Loucy (cell line): ENCODE results near the gene NCF2.
A peak's percentile ranks its signal among the peaks of the same experiment; 100 is the strongest.

Source experiments
- H2AFZ ChIP-seq: fragments of 200-600 bp; sonication (generic); 2 replicates; pipeline ENCODE4 v1.6.0; 2016; ENCODE audit warnings: antibody characterized with exemption, mild to moderate bottlenecking, low read length, moderate library complexity
- H3F3A ChIP-seq: fragments of 200-600 bp; 2 replicates; pipeline ENCODE4 v1.6.0; 2016; ENCODE audit warnings: antibody characterized with exemption, low read depth, mild to moderate bottlenecking
- H3K27me3 ChIP-seq: fragments of 200-600 bp; sonication (generic); 2 replicates; pipeline ENCODE4 v1.6.1; 2014; ENCODE audit warnings: low read length, mild to moderate bottlenecking; ENCODE audit not compliant: insufficient read depth, poor library complexity, severe bottlenecking
- H3K36me3 ChIP-seq: fragments of 200-600 bp; sonication (generic); 2 replicates; pipeline ENCODE4 v1.6.1; 2016; ENCODE audit warnings: low read length; ENCODE audit not compliant: insufficient read depth
- H3K4me1 ChIP-seq: fragments of 200-600 bp; sonication (generic); 2 replicates; pipeline ENCODE4 v1.5.1; 2014; ENCODE audit warnings: low read length, mild to moderate bottlenecking; ENCODE audit not compliant: insufficient read depth, poor library complexity, severe bottlenecking
- H3K4me2 ChIP-seq: fragments of 200-600 bp; sonication (generic); 2 replicates; pipeline ENCODE4 v1.6.0; 2014; ENCODE audit warnings: antibody characterized with exemption, low read length, low read depth, mild to moderate bottlenecking; ENCODE audit not compliant: poor library complexity, severe bottlenecking
- H3K4me3 ChIP-seq: fragments of 200-600 bp; sonication (generic); 2 replicates; pipeline ENCODE4 v1.5.1; 2014; ENCODE audit warnings: low read length, mild to moderate bottlenecking, mixed read lengths; ENCODE audit not compliant: poor library complexity, severe bottlenecking
- H3K79me2 ChIP-seq: fragments of 200-600 bp; sonication (generic); 2 replicates; pipeline ENCODE4 v1.6.1; 2014; ENCODE audit warnings: low read length; ENCODE audit not compliant: insufficient read depth
- H3K9ac ChIP-seq: fragments of 200-600 bp; sonication (generic); 2 replicates; pipeline ENCODE4 v1.6.0; 2014; ENCODE audit warnings: mild to moderate bottlenecking, low read depth, low read length, moderate library complexity; ENCODE audit not compliant: poor library complexity, severe bottlenecking
- H3K9me2 ChIP-seq: fragments of 200-600 bp; sonication (generic); replicated peaks from 2 replicates; pipeline ENCODE4 v1.6.1; 2016; ENCODE audit warnings: low read depth, low read length, mixed read lengths
- H3K9me3 ChIP-seq: fragments of 200-600 bp; sonication (generic); 2 replicates; pipeline ENCODE4 v1.6.1; 2014; ENCODE audit warnings: mild to moderate bottlenecking, antibody characterized with exemption, low read length, low read depth; ENCODE audit not compliant: insufficient read depth
- H4K20me1 ChIP-seq: fragments of 200-600 bp; sonication (generic); 2 replicates; pipeline ENCODE4 v1.6.0; 2014; ENCODE audit warnings: antibody characterized with exemption, low read length, mild to moderate bottlenecking; ENCODE audit not compliant: insufficient read depth, poor library complexity, severe bottlenecking
- CTCF ChIP-seq: fragments of 200-600 bp; sonication (generic); conservative IDR thresholded peaks from 2 replicates; pipeline ENCODE4 v1.5.1; 2014; ENCODE audit warnings: mild to moderate bottlenecking, antibody characterized with exemption, low read length
- EZH2phosphoT487 ChIP-seq: fragments of 200-600 bp; IDR thresholded peaks from 2 replicates; pipeline ENCODE4 v1.6.1; 2018; ENCODE audit warnings: antibody characterized with exemption, mild to moderate bottlenecking, moderate library complexity, borderline replicate concordance

Gene NCF2

GRCh38 chr1:183567584-183567983 lies 22.7 kb downstream of the NCF2 start:
- Histone ChIP-seq H2AFZ (no peak overlapping the region), H3K4me2 (peak overlapping the region; percentile 24)

DNA sequence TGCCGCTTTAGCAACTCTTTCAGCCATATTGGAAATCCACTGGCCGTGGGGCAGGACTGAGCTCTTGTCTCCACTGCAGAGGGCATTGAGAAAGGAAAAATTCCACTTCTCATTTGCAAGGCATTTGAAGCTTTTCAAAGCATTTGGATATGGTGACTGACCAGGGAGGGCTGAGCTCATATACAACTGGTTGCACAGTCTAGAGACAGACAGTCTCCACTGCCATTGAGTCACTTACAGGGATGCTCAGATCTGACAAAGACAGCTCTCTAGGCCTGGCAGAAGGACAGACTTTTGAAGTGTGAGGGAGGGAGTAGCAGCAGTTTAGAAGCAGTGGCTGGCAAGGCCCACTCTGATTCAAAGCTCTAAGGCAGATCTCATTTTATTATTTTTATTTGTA lies 24.2 kb downstream of the NCF2 start:
- Histone ChIP-seq H3K9me2 (no peaks in the 10 kb centered on the region), H3F3A (no peaks in the 10 kb centered on the region), H2AFZ (no peak overlapping the region), H3K79me2 (no peaks in the 10 kb centered on the region), H3K4me3 (no peak overlapping the region), H4K20me1 (no peaks in the 10 kb centered on the region), H3K36me3 (no peaks in the 10 kb centered on the region), H3K4me1 (peaks cover 11% of the 10 kb centered on the region), H3K27me3 (no peaks in the 10 kb centered on the region), H3K4me2 (no peak overlapping the region), H3K9me3 (no peaks in the 10 kb centered on the region), H3K9ac (no peak overlapping the region)
- TF ChIP-seq CTCF (no peak), EZH2phosphoT487 (no peak)

More at GRCh38 chr1:183567584-183567983, 22.7 kb downstream of the NCF2 start:
- Histone ChIP-seq H3F3A (no peaks in the 10 kb centered on the region), H3K9ac (no peak overlapping the region), H3K9me3 (no peaks in the 10 kb centered on the region), H3K36me3 (no peaks in the 10 kb centered on the region), H3K9me2 (no peaks in the 10 kb centered on the region), H3K27me3 (no peaks in the 10 kb centered on the region), H4K20me1 (no peaks in the 10 kb centered on the region), H3K79me2 (no peaks in the 10 kb centered on the region), H3K4me3 (no peak overlapping the region), H3K4me1 (peaks cover 11% of the 10 kb centered on the region)
- TF ChIP-seq EZH2phosphoT487 = no peak
- no peak for TF ChIP-seq CTCF

DNA sequence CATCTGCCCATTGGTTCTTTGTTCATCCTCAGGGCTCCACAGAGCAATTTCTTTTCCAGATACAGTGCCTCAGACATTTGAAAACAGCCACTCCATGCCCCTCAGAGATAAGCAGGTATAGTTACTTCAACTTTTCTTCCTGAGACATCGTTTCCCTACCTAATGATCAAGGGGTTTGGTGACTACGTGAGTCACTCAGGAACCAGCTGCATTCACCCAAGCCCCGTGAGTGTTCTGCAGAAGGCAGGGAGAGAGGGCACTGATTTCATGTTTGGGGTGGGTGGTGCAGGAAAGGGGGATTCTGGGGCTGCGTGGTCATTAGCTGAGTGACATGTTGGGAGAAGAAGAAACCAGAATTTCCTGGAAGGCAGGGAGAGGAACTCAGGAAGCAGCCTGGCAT lies 25.0 kb downstream of the NCF2 start:
- Histone ChIP-seq H3F3A (no peaks in the 10 kb centered on the region), H4K20me1 (no peaks in the 10 kb centered on the region), H3K4me1 (peaks cover 11% of the 10 kb centered on the region), H3K9ac (no peak overlapping the region), H3K4me2 (no peak overlapping the region), H3K4me3 (no peak overlapping the region), H3K9me2 (no peaks in the 10 kb centered on the region), H3K79me2 (no peaks in the 10 kb centered on the region), H3K9me3 (no peaks in the 10 kb centered on the region), H3K27me3 (no peaks in the 10 kb centered on the region), H2AFZ (no peak overlapping the region), H3K36me3 (no peaks in the 10 kb centered on the region)
- TF ChIP-seq CTCF (no peak), EZH2phosphoT487 (no peak)
